HCT116 (cell line): ENCODE measurements around the gene NANOG. TPM values are rescaled to one million over a fixed set of nuclear protein-coding genes. Genes with fewer than 3 reads are reported as not detected.

Experiments
- ATAC-seq: fragments of 200-7000 bp; cut with Tn5 transposase; 2 replicates; pipeline ENCODE4 v1.9.1; 2020; ENCODE audit warnings: mild to moderate bottlenecking, moderate library complexity
- BruUV-seq: library from RNA; stranded (reverse); fragments of 400-500 nt; replicated peaks from 2 replicates; lab custom pipeline; 2021; lab: Mats Ljungman, UMichigan
- CTCF ChIA-PET: fragments of 300-600 bp; sonication (Branson Sonifier 250); formaldehyde crosslinking; loops from one replicate; lab custom pipeline; 2021; ENCODE audit warnings: antibody characterized with exemption; lab: Charles Lee
- POLR2A ChIA-PET: fragments of 300-600, 350-600 bp; sonication (Branson Sonifier 250); formaldehyde crosslinking; loops from one replicate; lab custom pipeline; 2021; ENCODE audit warnings: antibody characterized with exemption; lab: Charles Lee
- RAD21 ChIA-PET, 2 experiments: fragments of 300-600 bp; sonication (Branson Sonifier 250); formaldehyde crosslinking; loops; one replicate each; lab custom pipeline; 2023; ENCODE audit warnings: low total read pairs in 2 of 2; ENCODE audit not compliant: uncharacterized antibody in 2 of 2, unreplicated experiment in 2 of 2, low non-redundant PET in 1 of 2; lab: Charles Lee
- DNase-seq: peaks from one replicate; pipeline ENCODE4 v3.0.0-alpha.2; 2010; ENCODE audit warnings: low read depth, low spot score
- H2AFZ ChIP-seq: fragments of 200-600 bp; shearing (Covaris generic), sonication (generic); 2 replicates; pipeline ENCODE4 v1.6.1; 2017; ENCODE audit warnings: low read depth, mixed run types, mixed read lengths, antibody characterized with exemption, low read length; ENCODE audit not compliant: poor library complexity, severe bottlenecking
- H3K27ac ChIP-seq: 2 replicates; pipeline ENCODE4 v1.5.1; 2012; ENCODE audit warnings: low read depth, low read length
- H3K27me3 ChIP-seq: fragments of 200-600 bp; sonication (generic); 2 replicates; pipeline ENCODE4 v1.6.1; 2016; ENCODE audit warnings: mixed run types, low read length, mixed read lengths; ENCODE audit not compliant: insufficient read depth
- H3K36me3 ChIP-seq, 2 experiments: fragments of 200-500 bp in 1 of 2; fragments of 200-600 bp in 1 of 2; sonication (Bioruptor generic) in 1 of 2; sonication (generic) in 1 of 2; 2 replicates each; pipeline versions ENCODE4 v1.5.1 to v1.6.1; 2014 to 2016; ENCODE audit warnings: low read length in 2 of 2, inconsistent platforms in 1 of 2, mixed read lengths in 1 of 2, mixed run types in 1 of 2; ENCODE audit not compliant: insufficient read depth in 2 of 2, control insufficient read depth in 1 of 2
- H3K4me1 ChIP-seq, 2 experiments: fragments of 200-600 bp in 1 of 2; sonication (generic) in 1 of 2; 2 replicates each; pipeline versions ENCODE4 v1.5.1 to v1.6.1; 2012 to 2017; ENCODE audit warnings: low read length in 2 of 2, inconsistent platforms in 1 of 2, mild to moderate bottlenecking in 1 of 2, mixed read lengths in 1 of 2, mixed run types in 1 of 2, moderate library complexity in 1 of 2; ENCODE audit not compliant: insufficient read depth in 2 of 2, control insufficient read depth in 1 of 2
- H3K4me2 ChIP-seq: fragments of 200-600 bp; sonication (generic); 2 replicates; pipeline ENCODE4 v1.6.1; 2017; ENCODE audit warnings: mixed run types, low read length, mixed read lengths
- H3K4me3 ChIP-seq, 2 experiments: fragments of 200-600 bp in 1 of 2; sonication (generic) in 1 of 2; replicated peaks in 1 of 2; 2 replicates each; pipeline ENCODE4 v1.5.1; 2011 to 2016; ENCODE audit warnings: low read length in 2 of 2, control low read depth in 1 of 2, low read depth in 1 of 2, mild to moderate bottlenecking in 1 of 2, mixed read lengths in 1 of 2, mixed run types in 1 of 2
- H3K79me2 ChIP-seq: fragments of 200-600 bp; sonication (generic); 2 replicates; pipeline ENCODE4 v1.6.1; 2017; ENCODE audit warnings: mild to moderate bottlenecking, mixed run types, low read length, moderate library complexity, mixed read lengths; ENCODE audit not compliant: insufficient read depth
- H3K9ac ChIP-seq: fragments of 200-600 bp; sonication (generic); 2 replicates; pipeline ENCODE4 v1.6.1; 2016; ENCODE audit warnings: low read length, mixed read lengths
- H3K9me2 ChIP-seq: fragments of 200-600 bp; sonication (generic), shearing (Covaris generic); 2 replicates; pipeline ENCODE4 v1.6.1; 2017; ENCODE audit warnings: mixed run types, mild to moderate bottlenecking, moderate library complexity; ENCODE audit not compliant: insufficient read depth
- H3K9me3 ChIP-seq, 2 experiments: fragments of 200-500 bp in 1 of 2; fragments of 200-600 bp in 1 of 2; sonication (Bioruptor generic) in 1 of 2; sonication (generic) in 1 of 2; 2 replicates each; pipeline ENCODE4 v1.6.1; 2014 to 2017; ENCODE audit warnings: low read length in 2 of 2, mixed read lengths in 2 of 2, inconsistent platforms in 1 of 2, low read depth in 1 of 2, mild to moderate bottlenecking in 1 of 2, mixed run types in 1 of 2, moderate library complexity in 1 of 2; ENCODE audit not compliant: control insufficient read depth in 1 of 2, insufficient read depth in 1 of 2
- H4K20me1 ChIP-seq: fragments of 200-600 bp; sonication (generic), shearing (Covaris generic); 2 replicates; pipeline ENCODE4 v1.6.1; 2017; ENCODE audit warnings: mixed run types, mild to moderate bottlenecking, moderate library complexity; ENCODE audit not compliant: insufficient read depth
- CBX3 ChIP-seq: IDR thresholded peaks from 2 replicates; pipeline ENCODE4 v1.6.1; 2012; ENCODE audit warnings: low read depth
- CTCF ChIP-seq, 3 experiments: fragments of 200-600 bp in 1 of 3; sonication (generic) in 1 of 3; IDR thresholded peaks in 2 of 3; conservative IDR thresholded peaks in 1 of 3; 2 replicates each; pipeline ENCODE4 v1.5.1; 2012 to 2017; ENCODE audit warnings: low read depth in 2 of 3, low read length in 2 of 3, antibody characterized with exemption in 1 of 3, borderline replicate concordance in 1 of 3, control low read depth in 1 of 3, mild to moderate bottlenecking in 1 of 3, mixed read lengths in 1 of 3, mixed run types in 1 of 3, moderate library complexity in 1 of 3; ENCODE audit not compliant: insufficient read depth in 1 of 3
- EZH2 ChIP-seq: fragments of 200-600 bp; sonication (generic); IDR thresholded peaks from 2 replicates; pipeline ENCODE4 v1.6.1; 2017; ENCODE audit warnings: antibody characterized with exemption, mixed run types
- EZH2phosphoT487 ChIP-seq: fragments of 200-600 bp; IDR thresholded peaks from 2 replicates; pipeline ENCODE4 v1.6.1; 2018; ENCODE audit warnings: antibody characterized with exemption, borderline replicate concordance
- JUND ChIP-seq: IDR thresholded peaks from 2 replicates; pipeline ENCODE4 v1.6.1; 2012
- MAX ChIP-seq: IDR thresholded peaks from 2 replicates; pipeline ENCODE4 v1.6.1; 2012
- POLR2AphosphoS5 ChIP-seq: IDR thresholded peaks from 2 replicates; pipeline ENCODE4 v1.6.1; 2011; ENCODE audit warnings: mild to moderate bottlenecking, low read depth, low read length, moderate library complexity
- SRF ChIP-seq: IDR thresholded peaks from 2 replicates; pipeline ENCODE4 v1.6.1; 2012; ENCODE audit warnings: low read depth
- TCF7L2 ChIP-seq: IDR thresholded peaks from 2 replicates; pipeline ENCODE4 v1.7.0; 2011; ENCODE audit warnings: borderline replicate concordance, inconsistent platforms; ENCODE audit not compliant: insufficient read depth, insufficient read length; ENCODE audit errors: extremely low read depth
- YY1 ChIP-seq: IDR thresholded peaks from 2 replicates; pipeline ENCODE4 v1.6.1; 2011; ENCODE audit warnings: low read length, low read depth, moderate library complexity, mild to moderate bottlenecking; ENCODE audit not compliant: insufficient replicate concordance; ENCODE audit errors: extremely low read depth
- ZBTB33 ChIP-seq: IDR thresholded peaks from 2 replicates; pipeline ENCODE4 v1.6.1; 2011; ENCODE audit warnings: mild to moderate bottlenecking, low read length, moderate library complexity; ENCODE audit not compliant: insufficient replicate concordance; ENCODE audit errors: extremely low read depth
- intact Hi-C: fragments of 100-400 bp; cut with micrococcal nuclease; formaldehyde crosslinking; loops from 2 replicates; pipeline ENCODE4 v1.10.0; 2022
- total RNA-seq: library from RNA; stranded (reverse); gene quantifications from one replicate; pipeline ENCODE4 v1.2.1, GENCODE V29; 2021; ENCODE audit not compliant: unreplicated experiment

NANOG gene
- total RNA-seq, 1 experiment from 2014 or later = 0.22 TPM

- ATAC-seq (no peak), DNase-seq (no peak)
- TF ChIP-seq MAX (no peak), POLR2AphosphoS5 (no peak), YY1 (no peak), CTCF (IDR thresholded peaks at IDR 0.05 in 2 of 3, conservative IDR thresholded peaks at IDR 0.05 in 1 of 3; ENCODE audit: borderline replicate concordance in 1 of 3, insufficient read depth in 1 of 3, low read depth in 2 of 3, low read length in 2 of 3) (no peak), ZBTB33 (no peak), CBX3 (no peak), EZH2 (no peak), TCF7L2 (no peak), SRF (no peak), EZH2phosphoT487 (no peak), JUND (no peak)
- Histone ChIP-seq H3K9me3 (no peaks in the 10 kb centered on the region), H3K36me3 (no peaks in the 10 kb centered on the region), H3K27me3 (no peaks in the 10 kb centered on the region), H3K79me2 (no peaks in the 10 kb centered on the region), H4K20me1 (no peaks in the 10 kb centered on the region), H3K27ac (no peak overlapping the region), H3K4me3 (no peak overlapping the region), H3K9me2 (no peaks in the 10 kb centered on the region), H3K4me2 (no peak overlapping the region), H2AFZ (no peak overlapping the region), H3K4me1 (no peaks in the 10 kb centered on the region), H3K9ac (no peak overlapping the region)
- POLR2A ChIA-PET = no interaction called here
- RAD21 ChIA-PET = no interaction called here
- no TSS peak for BruUV-seq
- intact Hi-C loops = no loop called here
- CTCF ChIA-PET = no interaction called here
These were observed 39.8 kb upstream of the NANOG start for GRCh38 chr12:7749442-7749841.
